Caco-2 (cell line): ENCODE measurements around the gene SLC43A3. TPM values are rescaled to one million over a fixed set of nuclear protein-coding genes. Genes with fewer than 3 reads are reported as not detected.

Experiments used
- BruUV-seq: library from RNA; stranded (reverse); fragments of 400-500 nt; replicated peaks from 2 replicates; lab custom pipeline; 2021; lab: Mats Ljungman, UMichigan
- CTCF ChIA-PET: fragments of 300-600 bp; sonication (Branson Sonifier 250); formaldehyde crosslinking; loops from one replicate; lab custom pipeline; 2022; ENCODE audit warnings: antibody characterized with exemption; lab: Charles Lee
- POLR2A ChIA-PET: fragments of 300-600 bp; sonication (Branson Sonifier 250); formaldehyde crosslinking; loops from one replicate; lab custom pipeline; 2022; ENCODE audit warnings: antibody characterized with exemption; lab: Charles Lee
- DNase-seq, 2 experiments: peaks; one replicate each; pipeline versions ENCODE4 v3.0.0 to v3.0.0-alpha.2; 2020 to 2022
- H3K27me3 ChIP-seq: replicated peaks from 2 replicates; pipeline ENCODE4 v1.6.0; 2011; ENCODE audit warnings: low read length; ENCODE audit not compliant: control insufficient read depth, insufficient read depth
- H3K36me3 ChIP-seq: 2 replicates; pipeline ENCODE4 v1.5.1; 2011; ENCODE audit warnings: low read length; ENCODE audit not compliant: control insufficient read depth, insufficient read depth
- H3K4me1 ChIP-seq: fragments of 250-450 bp; sonication (Bioruptor Pico); 2 replicates; pipeline ENCODE4 v1.5.1; 2020; ENCODE audit warnings: mild to moderate bottlenecking
- H3K4me3 ChIP-seq: 2 replicates; pipeline ENCODE4 v1.5.1; 2011; ENCODE audit warnings: low read depth, mild to moderate bottlenecking, control low read depth, low read length
- H3K9me3 ChIP-seq: fragments of 250-450 bp; sonication (Bioruptor Pico); 2 replicates; pipeline ENCODE4 v1.5.1; 2020; ENCODE audit warnings: mild to moderate bottlenecking, moderate library complexity
- H3K27ac Mint-ChIP-seq: one replicate; pipeline ENCODE4 v1.8.0; 2022; ENCODE audit warnings: mixed read lengths; ENCODE audit not compliant: unreplicated experiment
- H3K27me3 Mint-ChIP-seq: one replicate; pipeline ENCODE4 v1.8.0; 2022; ENCODE audit warnings: mixed read lengths; ENCODE audit not compliant: insufficient read depth, unreplicated experiment
- H3K36me3 Mint-ChIP-seq: one replicate; pipeline ENCODE4 v1.8.0; 2022; ENCODE audit warnings: mild to moderate bottlenecking, mixed read lengths; ENCODE audit not compliant: insufficient read depth, unreplicated experiment
- H3K4me1 Mint-ChIP-seq: one replicate; pipeline ENCODE4 v1.8.0; 2022; ENCODE audit warnings: low read depth, mixed read lengths; ENCODE audit not compliant: unreplicated experiment
- H3K4me3 Mint-ChIP-seq: one replicate; pipeline ENCODE4 v1.8.0; 2022; ENCODE audit warnings: mild to moderate bottlenecking, moderate library complexity, mixed read lengths; ENCODE audit not compliant: unreplicated experiment
- H3K9me3 Mint-ChIP-seq: one replicate; pipeline ENCODE4 v1.8.0; 2022; ENCODE audit warnings: mixed read lengths; ENCODE audit not compliant: unreplicated experiment
- CTCF ChIP-seq, 2 experiments: fragments of 200-600 bp in 1 of 2; IDR thresholded peaks; 1 replicate in 1 of 2; 2 replicates in 1 of 2; pipeline versions ENCODE4 v1.5.1 to v1.8.0; 2011 to 2022; ENCODE audit warnings: antibody characterized with exemption in 1 of 2, control low read depth in 1 of 2, inconsistent platforms in 1 of 2, low read depth in 1 of 2, low read length in 1 of 2, mild to moderate bottlenecking in 1 of 2, moderate library complexity in 1 of 2; ENCODE audit not compliant: insufficient read depth in 1 of 2, severe bottlenecking in 1 of 2, unreplicated experiment in 1 of 2
- intact Hi-C: fragments of 100-400 bp; cut with micrococcal nuclease; formaldehyde crosslinking; loops from one replicate; pipeline ENCODE4 v1.10.0; 2022; ENCODE audit not compliant: unreplicated experiment
- total RNA-seq: library from RNA; stranded (reverse); gene quantifications from 2 replicates; pipeline ENCODE4 v1.2.3, GENCODE V29; 2022

SLC43A3 gene
- total RNA-seq, 1 experiment from 2014 or later, result not detected

- no peaks in the 10 kb centered on the region for H3K9me3 Mint-ChIP-seq
- no peak overlapping the region for H3K27ac Mint-ChIP-seq
- Histone ChIP-seq H3K4me3 (no peak overlapping the region), H3K36me3 (no peaks in the 10 kb centered on the region), H3K9me3 (no peaks in the 10 kb centered on the region), H3K4me1 (no peaks in the 10 kb centered on the region), H3K27me3 (no peaks in the 10 kb centered on the region; the same call in 1 of the 2 replicates)
- no peak for TF ChIP-seq CTCF (IDR thresholded peaks at IDR 0.05; ENCODE audit: insufficient read depth in 1 of 2, low read depth in 1 of 2, low read length in 1 of 2, severe bottlenecking in 1 of 2, unreplicated experiment in 1 of 2)
- H3K36me3 Mint-ChIP-seq, result no peaks in the 10 kb centered on the region
- POLR2A ChIA-PET, result no interaction called here
- H3K4me3 Mint-ChIP-seq, result no peak overlapping the region
- intact Hi-C loops, result no loop called here
- CTCF ChIA-PET, result interaction anchor here (0.8 kb wide), 1 partner anchor 77 kb away, joined by 3 read pairs; no protein-coding TSS in a partner anchor
- no TSS peak for BruUV-seq
- no peaks in the 10 kb centered on the region for H3K4me1 Mint-ChIP-seq
- DNase-seq, result no peak
- H3K27me3 Mint-ChIP-seq, result peaks cover 14% of the 10 kb centered on the region
Measured at GRCh38 chr11:57422669-57423068, 4.3 kb downstream of the SLC43A3 start.

- no peaks in the 10 kb centered on the region for H3K36me3 ChIP-seq
- no peaks in the 10 kb centered on the region; the same call in 1 of the 2 replicates for H3K27me3 ChIP-seq
- no peaks in the 10 kb centered on the region for H3K4me1 ChIP-seq
- no peak overlapping the region for H3K4me3 ChIP-seq
- ChIA-PET POLR2A (no interaction called here), CTCF (no interaction called here)
- no peaks in the 10 kb centered on the region for H3K36me3 Mint-ChIP-seq
- no peak overlapping the region for H3K4me3 Mint-ChIP-seq
- no peak for DNase-seq
- TF ChIP-seq CTCF (IDR thresholded peaks at IDR 0.05; ENCODE audit: insufficient read depth in 1 of 2, low read depth in 1 of 2, low read length in 1 of 2, severe bottlenecking in 1 of 2, unreplicated experiment in 1 of 2), result no peak
- H3K27me3 Mint-ChIP-seq, result peaks cover 16% of the 10 kb centered on the region
- H3K9me3 ChIP-seq, result no peaks in the 10 kb centered on the region
- no peaks in the 10 kb centered on the region for H3K4me1 Mint-ChIP-seq
- H3K27ac Mint-ChIP-seq, result no peak overlapping the region
- no TSS peak for BruUV-seq
- H3K9me3 Mint-ChIP-seq, result no peaks in the 10 kb centered on the region
- intact Hi-C loops, result no loop called here
Measured at GRCh38 chr11:57421805-57422204, 5.1 kb downstream of the SLC43A3 start.

- intact Hi-C loops, result no loop called here
- Mint-ChIP-seq H3K27ac (no peak overlapping the region), H3K36me3 (no peaks in the 10 kb centered on the region), H3K4me1 (no peaks in the 10 kb centered on the region), H3K4me3 (no peak overlapping the region), H3K9me3 (no peaks in the 10 kb centered on the region), H3K27me3 (peaks cover 18% of the 10 kb centered on the region)
- no TSS peak for BruUV-seq
- ChIA-PET POLR2A (no interaction called here), CTCF (no interaction called here)
- no peaks in the 10 kb centered on the region; the same call in 1 of the 2 replicates for H3K27me3 ChIP-seq
- no peak overlapping the region for H3K4me3 ChIP-seq
- no peak for TF ChIP-seq CTCF (IDR thresholded peaks at IDR 0.05; ENCODE audit: insufficient read depth in 1 of 2, low read depth in 1 of 2, low read length in 1 of 2, severe bottlenecking in 1 of 2, unreplicated experiment in 1 of 2)
- DNase-seq, result no peak
- no peaks in the 10 kb centered on the region for H3K9me3 ChIP-seq
- no peaks in the 10 kb centered on the region for H3K4me1 ChIP-seq
- H3K36me3 ChIP-seq, result no peaks in the 10 kb centered on the region
Measured at GRCh38 chr11:57421066-57421465, 5.9 kb downstream of the SLC43A3 start.
